GM13976 (cell line): ENCODE results near the gene RUNDC3A.
"Not testable (repeated sequence)": the region's sequence is repeated elsewhere in the genome, so short reads cannot be mapped to it uniquely, and the experiment has no call there.

ENCODE experiments used
- DNase-seq: peaks from one replicate; pipeline ENCODE4 v3.0.0; 2012; ENCODE audit warnings: low spot score
- in situ Hi-C: fragments of 300-500 bp; cut with MboI; formaldehyde crosslinking; loops from one replicate; pipeline ENCODE4 v1.12.0; 2022; ENCODE audit warnings: low sequenced_read_pairs, mixed read lengths, inconsistent platforms; ENCODE audit not compliant: unreplicated experiment
- TF ChIP-seq, protein P1 (sequence below): IDR thresholded peaks from 2 replicates; pipeline ENCODE4 v1.5.1; 2012; ENCODE audit warnings: borderline replicate concordance, mild to moderate bottlenecking; ENCODE audit not compliant: insufficient read depth; ENCODE audit errors: extremely low read depth, missing control alignments, control extremely low read depth

The RUNDC3A gene

DNA sequence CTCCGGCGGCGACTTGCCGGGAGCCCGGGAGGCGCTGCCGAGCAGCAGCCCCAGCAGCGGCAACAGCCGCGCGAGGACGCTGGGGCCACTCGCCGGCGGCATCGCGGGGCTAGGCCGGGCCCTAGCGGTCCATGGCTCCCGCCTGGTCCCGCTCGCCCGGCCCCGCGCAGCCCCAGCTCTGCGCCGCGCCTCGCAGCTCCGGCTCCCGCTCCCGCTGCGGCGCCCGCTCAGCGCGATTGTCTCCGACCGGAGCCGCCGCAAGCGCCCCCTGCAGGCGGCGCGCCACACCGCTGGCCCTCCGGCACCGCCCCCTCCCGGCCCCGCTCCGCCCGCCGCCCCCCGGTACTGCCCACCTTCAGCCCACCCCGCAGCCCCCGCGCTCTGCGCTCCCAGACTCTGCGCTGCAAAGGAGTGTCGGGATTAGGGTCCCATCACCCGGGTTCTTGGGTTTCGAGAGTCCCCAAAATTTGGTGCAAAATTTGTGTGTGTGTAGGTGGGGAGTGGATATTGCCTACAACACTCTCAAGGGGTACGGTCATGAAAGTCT lies 55.3 kb downstream of the RUNDC3A start, which contains the start of gene FAM171A2:
TSS of gene FAM171A2 (minus strand) at position 241 of the 547 bp plus-strand sequence. CDS start at position 102, 139 bp downstream.
- TF ChIP-seq, protein P1, sequence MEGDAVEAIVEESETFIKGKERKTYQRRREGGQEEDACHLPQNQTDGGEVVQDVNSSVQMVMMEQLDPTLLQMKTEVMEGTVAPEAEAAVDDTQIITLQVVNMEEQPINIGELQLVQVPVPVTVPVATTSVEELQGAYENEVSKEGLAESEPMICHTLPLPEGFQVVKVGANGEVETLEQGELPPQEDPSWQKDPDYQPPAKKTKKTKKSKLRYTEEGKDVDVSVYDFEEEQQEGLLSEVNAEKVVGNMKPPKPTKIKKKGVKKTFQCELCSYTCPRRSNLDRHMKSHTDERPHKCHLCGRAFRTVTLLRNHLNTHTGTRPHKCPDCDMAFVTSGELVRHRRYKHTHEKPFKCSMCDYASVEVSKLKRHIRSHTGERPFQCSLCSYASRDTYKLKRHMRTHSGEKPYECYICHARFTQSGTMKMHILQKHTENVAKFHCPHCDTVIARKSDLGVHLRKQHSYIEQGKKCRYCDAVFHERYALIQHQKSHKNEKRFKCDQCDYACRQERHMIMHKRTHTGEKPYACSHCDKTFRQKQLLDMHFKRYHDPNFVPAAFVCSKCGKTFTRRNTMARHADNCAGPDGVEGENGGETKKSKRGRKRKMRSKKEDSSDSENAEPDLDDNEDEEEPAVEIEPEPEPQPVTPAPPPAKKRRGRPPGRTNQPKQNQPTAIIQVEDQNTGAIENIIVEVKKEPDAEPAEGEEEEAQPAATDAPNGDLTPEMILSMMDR: peak; percentile 85
- peak; percentile 92 for DNase-seq
- in situ Hi-C loops: no loop called here

DNA sequence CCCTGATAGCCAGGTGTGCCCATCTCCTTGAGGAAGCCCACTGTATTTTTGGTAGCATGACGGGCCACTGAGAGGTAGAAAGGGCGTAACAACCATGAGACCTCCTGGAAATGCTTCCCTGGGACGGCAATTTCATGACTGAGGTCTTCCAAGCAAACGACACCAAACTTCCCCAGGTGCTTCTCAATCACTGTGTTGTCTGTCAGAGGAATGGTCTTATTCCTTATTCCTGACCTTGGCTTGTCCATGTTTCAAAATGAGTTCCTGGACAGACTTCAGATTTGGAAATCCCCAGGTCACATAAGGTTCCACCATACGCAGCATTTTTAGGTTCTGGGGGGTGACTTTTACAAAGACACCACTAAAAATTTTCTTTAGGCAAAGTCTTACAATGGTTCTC lies 56.6 kb downstream of the RUNDC3A start:
- in situ Hi-C loops, DNase-seq: not testable (repeated sequence)

DNA sequence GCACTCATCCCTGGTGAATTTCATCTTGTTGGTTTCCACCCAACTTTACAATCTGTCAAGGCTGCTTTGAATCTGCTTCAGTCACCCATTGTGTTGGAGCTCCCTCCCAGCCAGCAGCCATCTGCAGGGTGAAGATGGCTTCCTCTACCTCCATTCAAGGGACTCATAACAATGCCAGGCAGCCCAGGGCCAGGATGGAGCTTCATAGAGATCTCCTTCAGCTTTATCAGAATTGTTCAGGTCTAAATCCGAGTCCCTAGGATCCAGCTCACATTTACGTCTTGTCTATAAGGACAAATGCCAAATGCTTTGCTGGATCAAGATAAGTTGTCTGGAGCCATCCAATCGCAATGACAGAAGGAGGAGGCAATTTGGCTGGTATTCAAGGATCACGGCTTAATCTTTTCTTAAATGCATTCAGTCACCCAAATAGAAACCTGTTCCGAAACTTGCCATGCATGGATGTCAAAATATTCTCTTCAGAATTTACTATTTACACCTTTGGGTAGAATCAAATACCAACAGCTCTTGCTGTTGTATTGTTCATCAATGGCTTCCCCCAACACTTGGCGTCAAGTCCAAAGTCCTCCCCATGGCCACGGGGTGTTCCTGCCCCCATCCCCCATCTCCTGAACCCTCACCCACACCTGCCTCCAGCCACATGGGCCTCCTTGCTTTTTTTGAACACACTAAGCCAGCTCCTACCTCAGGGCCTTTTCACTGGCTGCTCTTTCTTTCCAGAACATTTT lies 59.0 kb downstream of the RUNDC3A start:
- in situ Hi-C loops: no loop called here
- no peak for DNase-seq
- TF ChIP-seq, protein P1: no peak
